GM12874 (cell line): ENCODE results near the gene CTSZ.

Source experiments
- CTCF ChIP-seq: IDR thresholded peaks from 2 replicates; pipeline ENCODE4 v1.5.1; 2011; ENCODE audit warnings: low read depth, mild to moderate bottlenecking, control low read depth, low read length, moderate library complexity; ENCODE audit not compliant: insufficient read depth

Gene CTSZ

GRCh38 chr20:58950603-58951002, 56.5 kb downstream of the CTSZ start:
- TF ChIP-seq CTCF: no peak

- no peak for TF ChIP-seq CTCF
These were observed 61.0 kb downstream of the CTSZ start for GRCh38 chr20:58945965-58946631.
